Neural cell (in vitro differentiated cells): ENCODE data around the gene PLA2G4E. TPM values are rescaled to one million over a fixed set of nuclear protein-coding genes. Genes with fewer than 3 reads are reported as not detected.

Source experiments
- H2AFZ ChIP-seq: fragments of 200-600, 300-800 bp; sonication (generic), shearing (Covaris generic); 2 replicates; pipeline ENCODE4 v1.6.0; 2014; ENCODE audit warnings: low read depth, mild to moderate bottlenecking, antibody characterized with exemption, low read length, moderate library complexity
- H3F3A ChIP-seq: fragments of 200-600 bp; shearing (Covaris generic); 2 replicates; pipeline ENCODE4 v1.6.1; 2016; ENCODE audit warnings: mild to moderate bottlenecking, moderate library complexity, mixed read lengths, antibody characterized with exemption, low read length; ENCODE audit not compliant: insufficient read depth, poor library complexity, severe bottlenecking
- H3K27ac ChIP-seq: fragments of 200-600, 300-800 bp; sonication (generic), shearing (Covaris generic); 2 replicates; pipeline ENCODE4 v1.5.1; 2014; ENCODE audit warnings: mild to moderate bottlenecking, low read length, moderate library complexity
- H3K27me3 ChIP-seq: fragments of 300-800, 200-600 bp; sonication (generic), shearing (Covaris generic); 2 replicates; pipeline ENCODE4 v1.6.0; 2014; ENCODE audit warnings: mild to moderate bottlenecking, low read depth, low read length, moderate library complexity; ENCODE audit not compliant: insufficient read depth
- H3K36me3 ChIP-seq: fragments of 300-800, 200-600 bp; sonication (generic), shearing (Covaris generic); 2 replicates; pipeline ENCODE4 v1.5.1; 2014; ENCODE audit warnings: mild to moderate bottlenecking, antibody characterized with exemption, low read length, moderate library complexity; ENCODE audit not compliant: insufficient read depth
- H3K4me2 ChIP-seq: fragments of 300-800, 200-600 bp; sonication (generic), shearing (Covaris generic); 2 replicates; pipeline ENCODE4 v1.6.0; 2014; ENCODE audit warnings: mild to moderate bottlenecking, low read length
- H3K4me3 ChIP-seq: fragments of 300-800, 200-600 bp; sonication (generic), shearing (Covaris generic); 2 replicates; pipeline ENCODE4 v1.5.1; 2014; ENCODE audit warnings: mild to moderate bottlenecking, low read length, moderate library complexity
- H3K79me2 ChIP-seq: fragments of 200-600 bp; shearing (Covaris generic); replicated peaks from 2 replicates; pipeline ENCODE4 v1.6.0; 2014; ENCODE audit warnings: mild to moderate bottlenecking, low read length, moderate library complexity; ENCODE audit not compliant: insufficient read depth
- H3K9ac ChIP-seq: fragments of 300-800, 200-600 bp; sonication (generic), shearing (Covaris generic); 2 replicates; pipeline ENCODE4 v1.6.1; 2016; ENCODE audit warnings: mild to moderate bottlenecking, low read length, mixed read lengths
- H3K9me2 ChIP-seq: fragments of 200-600 bp; shearing (Covaris generic); 2 replicates; pipeline ENCODE4 v1.6.1; 2016; ENCODE audit warnings: mild to moderate bottlenecking, low read length, mixed read lengths; ENCODE audit not compliant: insufficient read depth
- H3K9me3 ChIP-seq: fragments of 200-600, 300-800 bp; sonication (generic), shearing (Covaris generic); 2 replicates; pipeline ENCODE4 v1.6.1; 2016; ENCODE audit warnings: mild to moderate bottlenecking, mixed run types, low read length, moderate library complexity, mixed read lengths
- H4K20me1 ChIP-seq: fragments of 200-600 bp; shearing (Covaris generic); 2 replicates; pipeline ENCODE4 v1.6.1; 2016; ENCODE audit warnings: mild to moderate bottlenecking, mixed run types; ENCODE audit not compliant: insufficient read depth
- CTCF ChIP-seq: fragments of 450-650 bp; IDR thresholded peaks from 2 replicates; pipeline ENCODE4 v1.5.1; 2014; ENCODE audit warnings: antibody characterized with exemption, mild to moderate bottlenecking, moderate library complexity; ENCODE audit not compliant: poor library complexity, severe bottlenecking
- RAD21 ChIP-seq: fragments of 450-650 bp; conservative IDR thresholded peaks from 2 replicates; pipeline ENCODE4 v1.6.1; 2014; ENCODE audit warnings: antibody characterized with exemption, mild to moderate bottlenecking, moderate library complexity
- REST ChIP-seq: IDR thresholded peaks from 2 replicates; pipeline ENCODE4 v1.6.1; 2012; ENCODE audit warnings: borderline replicate concordance
- SMC3 ChIP-seq: fragments of 450-650 bp; conservative IDR thresholded peaks from 2 replicates; pipeline ENCODE4 v1.6.1; 2014; ENCODE audit warnings: antibody characterized with exemption, mild to moderate bottlenecking, moderate library complexity; ENCODE audit not compliant: poor library complexity
- TAF1 ChIP-seq: IDR thresholded peaks from 2 replicates; pipeline ENCODE4 v1.6.1; 2012; ENCODE audit warnings: low read depth
- polyA plus RNA-seq: library from polyadenylated mRNA; depleted of rRNA; stranded (reverse); fragments of >200 nt; gene quantifications from 2 replicates; pipeline ENCODE4 v1.2.3, GENCODE V29; 2014

The PLA2G4E gene
- polyA plus RNA-seq, 1 donor from 2014 or later = not detected

- TF ChIP-seq SMC3 = no peak
- no peak for TF ChIP-seq REST
- Histone ChIP-seq H3K79me2 (no peaks in the 10 kb centered on the region), H3K9me3 (no peaks in the 10 kb centered on the region), H3K9me2 (no peaks in the 10 kb centered on the region), H4K20me1 (no peaks in the 10 kb centered on the region), H3K36me3 (no peaks in the 10 kb centered on the region), H3K27ac (no peak overlapping the region), H3K9ac (no peak overlapping the region), H3K4me3 (no peak overlapping the region), H3F3A (no peaks in the 10 kb centered on the region), H3K4me2 (no peak overlapping the region), H2AFZ (no peak overlapping the region), H3K27me3 (no peaks in the 10 kb centered on the region)
These were observed 30.6 kb downstream of the PLA2G4E start for GRCh38 chr15:41990243-41990605.

GRCh38 chr15:41989573-41990242, 31.1 kb downstream of the PLA2G4E start:
- no peaks in the 10 kb centered on the region for H3K27me3 ChIP-seq
- no peaks in the 10 kb centered on the region for H3K79me2 ChIP-seq
- no peak overlapping the region for H2AFZ ChIP-seq
- no peaks in the 10 kb centered on the region for H3K9me2 ChIP-seq
- no peaks in the 10 kb centered on the region for H3K9me3 ChIP-seq
- H3K4me2 ChIP-seq = no peak overlapping the region
- TF ChIP-seq RAD21 (peak; percentile 98), TAF1 (no peak), SMC3 (peak; percentile 94), REST (no peak), CTCF (peak; percentile 98)
- H3K4me3 ChIP-seq = no peak overlapping the region
- H3F3A ChIP-seq = no peaks in the 10 kb centered on the region
- H3K36me3 ChIP-seq = no peaks in the 10 kb centered on the region
- no peak overlapping the region for H3K9ac ChIP-seq
- no peaks in the 10 kb centered on the region for H4K20me1 ChIP-seq
- no peak overlapping the region for H3K27ac ChIP-seq
